Keratinocyte (primary cell): ENCODE measurements around the gene KAT8.

Experiments
- CTCF ChIP-seq, 3 experiments: IDR thresholded peaks in 1 of 3; conservative IDR thresholded peaks in 1 of 3; optimal IDR thresholded peaks in 1 of 3; 2 replicates in 2 of 3; 3 replicates in 1 of 3; pipeline versions ENCODE3 to v1.5.1; 2011; ENCODE audit warnings: low read length in 3 of 3, mild to moderate bottlenecking in 3 of 3, moderate library complexity in 2 of 3, control low read depth in 1 of 3, inconsistent platforms in 1 of 3; ENCODE audit not compliant: insufficient read depth in 2 of 3; ENCODE audit errors: extremely low read depth in 1 of 3
- EZH2 ChIP-seq: IDR thresholded peaks from one replicate; pipeline ENCODE4 v1.6.1; 2012; ENCODE audit warnings: inconsistent platforms, mild to moderate bottlenecking, low read length, moderate library complexity

DNA sequence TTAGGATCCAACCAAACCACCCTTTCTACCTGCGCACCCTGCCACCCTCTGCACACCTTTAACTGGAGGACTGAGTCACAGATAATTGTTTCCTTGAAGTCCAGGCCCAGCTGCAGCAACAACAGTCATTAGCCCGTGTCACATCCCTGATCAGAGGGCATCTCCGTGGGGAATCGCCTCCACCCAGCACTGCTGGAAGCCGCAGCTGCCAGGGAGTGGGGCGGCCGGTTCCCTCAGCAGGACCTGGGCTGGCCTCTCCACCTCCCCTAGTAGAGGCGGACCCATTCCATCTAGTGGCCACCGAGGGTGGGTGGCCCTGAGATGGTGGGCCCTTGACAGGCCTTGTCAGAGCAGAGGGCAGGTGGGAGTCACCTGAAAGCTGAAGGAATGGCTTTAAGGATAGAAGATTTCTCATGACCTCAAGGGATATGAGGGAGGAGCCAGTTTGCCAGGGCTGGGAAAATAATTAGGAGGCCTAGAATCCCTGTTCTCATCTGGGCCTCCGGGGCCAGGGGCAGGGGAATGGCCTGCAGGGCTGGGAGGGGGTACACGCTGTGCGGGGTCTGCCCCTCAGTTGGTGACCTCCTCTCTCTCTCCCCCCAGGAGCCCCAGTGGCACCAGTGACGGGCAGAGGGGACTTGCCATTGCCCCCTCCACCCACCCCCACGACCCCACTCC lies 35.0 kb upstream of the KAT8 start:
- TF ChIP-seq CTCF (optimal IDR thresholded peaks at IDR 0.05 in 1 of 3, IDR thresholded peaks at IDR 0.05 in 1 of 3, conservative IDR thresholded peaks at IDR 0.05 in 1 of 3; ENCODE audit: extremely low read depth in 1 of 3, insufficient read depth in 2 of 3, low read length in 3 of 3) (no peak), EZH2 (no peak)
